H1 (cell line): ENCODE measurements around the gene TSKS. TPM values are rescaled to one million over a fixed set of nuclear protein-coding genes. Genes with fewer than 3 reads are reported as not detected.
A peak's percentile ranks its signal among the peaks of the same experiment; 100 is the strongest.

Source experiments
- ATF3 ChIP-seq: IDR thresholded peaks from 2 replicates; pipeline ENCODE4 v1.6.1; 2011; ENCODE audit warnings: low read depth, mild to moderate bottlenecking, low read length; ENCODE audit not compliant: insufficient read depth
- BCL11A ChIP-seq, 2 experiments: IDR thresholded peaks; one replicate each; pipeline ENCODE4 v1.6.1; 2011; ENCODE audit warnings: low read depth in 2 of 2, low read length in 2 of 2, mild to moderate bottlenecking in 2 of 2
- CTCF ChIP-seq, 3 experiments: IDR thresholded peaks; 1 replicate in 2 of 3; 2 replicates in 1 of 3; pipeline versions ENCODE4 v1.5.1 to v1.6.1; 2011; ENCODE audit warnings: low read length in 3 of 3, mild to moderate bottlenecking in 3 of 3, inconsistent platforms in 2 of 3, low read depth in 1 of 3, moderate library complexity in 1 of 3; ENCODE audit not compliant: insufficient read depth in 1 of 3; ENCODE audit errors: control extremely low read depth in 1 of 3
- FOSL1 ChIP-seq: IDR thresholded peaks from 2 replicates; pipeline ENCODE4 v1.6.1; 2011; ENCODE audit warnings: mild to moderate bottlenecking, low read depth, low read length, moderate library complexity; ENCODE audit not compliant: insufficient read depth
- PHF8 ChIP-seq: fragments of 200-600 bp; sonication (generic); conservative IDR thresholded peaks from 2 replicates; pipeline ENCODE4 v1.7.1; 2012; ENCODE audit warnings: low read depth, mild to moderate bottlenecking, inconsistent platforms, low read length, moderate library complexity
- POLR2AphosphoS5 ChIP-seq: IDR thresholded peaks from 2 replicates; pipeline ENCODE4 v1.6.1; 2011; ENCODE audit warnings: low read depth, low read length
- RXRA ChIP-seq: IDR thresholded peaks from 2 replicates; pipeline ENCODE4 v1.6.1; 2011; ENCODE audit warnings: low read depth, mild to moderate bottlenecking, low read length, moderate library complexity; ENCODE audit not compliant: insufficient read depth
- TBP ChIP-seq: IDR thresholded peaks from 2 replicates; pipeline ENCODE4 v1.6.1; 2011; ENCODE audit warnings: low read depth, low read length, improper control_type of control experiment
- TCF12 ChIP-seq: IDR thresholded peaks from 2 replicates; pipeline ENCODE4 v1.6.1; 2011; ENCODE audit warnings: low read depth, mild to moderate bottlenecking, low read length
- TEAD4 ChIP-seq: IDR thresholded peaks from 2 replicates; pipeline ENCODE4 v1.6.1; 2012; ENCODE audit warnings: low read depth, low read length, inconsistent platforms, mixed read lengths
- ZNF274 ChIP-seq: IDR thresholded peaks from 2 replicates; pipeline ENCODE4 v1.7.0; 2012; ENCODE audit warnings: low read length, borderline replicate concordance; ENCODE audit errors: extremely low read depth
- polyA plus RNA-seq, 7 experiments: library from polyadenylated mRNA; depleted of rRNA in 3 of 7; stranded (reverse) in 5 of 7; unstranded in 2 of 7; fragments of >200 nt in 5 of 7; fragments of 200-250 nt in 2 of 7; gene quantifications; 1 replicate in 5 of 7; 2 replicates in 1 of 7; 4 replicates in 1 of 7; pipeline versions ENCODE4 v1.2.1 to v1.2.3, GENCODE V29; 2011 to 2013; ENCODE audit warnings: missing spikeins in 2 of 7, mixed read lengths in 2 of 7
- total RNA-seq: library from RNA; stranded (reverse); fragmentation: NEBNext Ultra II Directional; extraction: Animal tissue kit (Norgen Biotek cat#: 25700); gene quantifications from 2 replicates; pipeline ENCODE4 v1.2.1, GENCODE V29; 2021

Gene TSKS
- total and polyA plus RNA-seq, 2 of the 8 experiments (the other 6 are each of a cell fraction or from before 2014, with no cell fraction given): 0.21 TPM; not detected in 1

- 0 out of 4 replicates have a peak, but pooled peaks of 1 of the 3 experiments have one; percentile 9 for TF ChIP-seq CTCF (IDR thresholded peaks at IDR 0.05; ENCODE audit: control extremely low read depth in 1 of 3, insufficient read depth in 1 of 3, low read depth in 1 of 3, low read length in 3 of 3)
- peak; percentile 96 for TF ChIP-seq TBP
- TF ChIP-seq TEAD4: no peak
- no peak for TF ChIP-seq ATF3
- TF ChIP-seq ZNF274: no peak
- TF ChIP-seq POLR2AphosphoS5: peak; percentile 93
- peak; percentile 62 for TF ChIP-seq PHF8
- no peak for TF ChIP-seq FOSL1
- no peak for TF ChIP-seq BCL11A (IDR thresholded peaks at IDR 0.05; ENCODE audit: low read depth in 2 of 2, low read length in 2 of 2)
- 0 out of 2 replicates have a peak, but pooled peaks have one; percentile 50 for TF ChIP-seq TCF12
- TF ChIP-seq RXRA: no peak
Measured at GRCh38 chr19:49690656-49691242, 72.4 kb downstream of the TSKS start, which contains the start of gene CPT1C (continued).
